ENCODE measurements around the gene NFKBIZ. TPM values are rescaled to one million over a fixed set of nuclear protein-coding genes. Genes with fewer than 3 reads are reported as not detected.

Gene NFKBIZ
- total RNA-seq, 1 donor from 2014 or later = 39.6 TPM

DNA sequence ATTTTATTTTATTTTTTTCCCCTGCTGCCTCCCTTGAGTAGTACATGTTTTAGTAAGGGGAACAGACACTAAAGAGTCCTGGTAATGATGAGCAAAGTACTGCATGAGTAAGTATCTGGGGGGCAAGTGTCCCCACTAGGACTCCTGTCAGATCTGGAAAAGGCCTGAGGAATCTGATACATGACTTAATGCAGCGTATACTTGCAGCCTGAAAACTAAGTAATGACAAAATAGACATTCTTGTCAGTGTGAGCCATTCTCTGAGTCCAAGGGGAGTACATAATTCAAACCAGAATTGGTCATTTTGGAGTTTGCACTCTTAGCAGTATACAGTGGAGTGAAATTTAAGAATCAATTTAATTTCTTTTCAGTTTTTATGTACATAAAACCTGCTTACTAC lies 42.8 kb upstream of the NFKBIZ start:
- no peaks in the 10 kb centered on the region for H3K9me3 ChIP-seq (ENCODE audit: insufficient read depth, low read depth, low read length)
- TF ChIP-seq EZH2 (IDR thresholded peaks at IDR 0.05; ENCODE audit: insufficient read depth, low read length) = no peak
- TF ChIP-seq, protein P1, sequence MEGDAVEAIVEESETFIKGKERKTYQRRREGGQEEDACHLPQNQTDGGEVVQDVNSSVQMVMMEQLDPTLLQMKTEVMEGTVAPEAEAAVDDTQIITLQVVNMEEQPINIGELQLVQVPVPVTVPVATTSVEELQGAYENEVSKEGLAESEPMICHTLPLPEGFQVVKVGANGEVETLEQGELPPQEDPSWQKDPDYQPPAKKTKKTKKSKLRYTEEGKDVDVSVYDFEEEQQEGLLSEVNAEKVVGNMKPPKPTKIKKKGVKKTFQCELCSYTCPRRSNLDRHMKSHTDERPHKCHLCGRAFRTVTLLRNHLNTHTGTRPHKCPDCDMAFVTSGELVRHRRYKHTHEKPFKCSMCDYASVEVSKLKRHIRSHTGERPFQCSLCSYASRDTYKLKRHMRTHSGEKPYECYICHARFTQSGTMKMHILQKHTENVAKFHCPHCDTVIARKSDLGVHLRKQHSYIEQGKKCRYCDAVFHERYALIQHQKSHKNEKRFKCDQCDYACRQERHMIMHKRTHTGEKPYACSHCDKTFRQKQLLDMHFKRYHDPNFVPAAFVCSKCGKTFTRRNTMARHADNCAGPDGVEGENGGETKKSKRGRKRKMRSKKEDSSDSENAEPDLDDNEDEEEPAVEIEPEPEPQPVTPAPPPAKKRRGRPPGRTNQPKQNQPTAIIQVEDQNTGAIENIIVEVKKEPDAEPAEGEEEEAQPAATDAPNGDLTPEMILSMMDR (IDR thresholded peaks at IDR 0.05; ENCODE audit: insufficient read depth, low read depth, low read length) = no peak
- no peak overlapping the region for H3K27ac ChIP-seq (ENCODE audit: low read depth, low read length)
- H3K79me2 ChIP-seq (ENCODE audit: insufficient read depth, low read length) = no peaks in the 10 kb centered on the region
- no peak overlapping the region for H2AFZ ChIP-seq (ENCODE audit: low read depth, low read length)
- peaks cover 2% of the 10 kb centered on the region for H4K20me1 ChIP-seq (ENCODE audit: insufficient read depth, low read length)
- DNase-seq (ENCODE audit: low read depth) = no peak
- Mint-ChIP-seq H3K27me3 (ENCODE audit: low read depth, unreplicated experiment) (no peaks in the 10 kb centered on the region), H3K36me3 (ENCODE audit: low read depth, unreplicated experiment) (peaks cover 4% of the 10 kb centered on the region), H3K27ac (ENCODE audit: unreplicated experiment) (no peak overlapping the region), H3K4me1 (ENCODE audit: low read depth, unreplicated experiment) (no peaks in the 10 kb centered on the region), H3K4me3 (ENCODE audit: unreplicated experiment) (no peak overlapping the region), H3K9me3 (ENCODE audit: unreplicated experiment) (no peaks in the 10 kb centered on the region)
- FAIRE-seq = no peak
- H3K4me3 ChIP-seq (ENCODE audit: insufficient read depth, low read depth, low read length) = no peak overlapping the region
- H3K4me2 ChIP-seq (ENCODE audit: low read length) = no peak overlapping the region
- H3K4me1 ChIP-seq (ENCODE audit: insufficient read depth, low read length) = no peaks in the 10 kb centered on the region
- peaks cover under 1% of the 10 kb centered on the region for H3K36me3 ChIP-seq (ENCODE audit: insufficient read depth, low read length)
- H3K27me3 ChIP-seq (ENCODE audit: insufficient read depth, low read length) = no peaks in the 10 kb centered on the region
- H3K9ac ChIP-seq (ENCODE audit: low read length) = no peak overlapping the region

DNA sequence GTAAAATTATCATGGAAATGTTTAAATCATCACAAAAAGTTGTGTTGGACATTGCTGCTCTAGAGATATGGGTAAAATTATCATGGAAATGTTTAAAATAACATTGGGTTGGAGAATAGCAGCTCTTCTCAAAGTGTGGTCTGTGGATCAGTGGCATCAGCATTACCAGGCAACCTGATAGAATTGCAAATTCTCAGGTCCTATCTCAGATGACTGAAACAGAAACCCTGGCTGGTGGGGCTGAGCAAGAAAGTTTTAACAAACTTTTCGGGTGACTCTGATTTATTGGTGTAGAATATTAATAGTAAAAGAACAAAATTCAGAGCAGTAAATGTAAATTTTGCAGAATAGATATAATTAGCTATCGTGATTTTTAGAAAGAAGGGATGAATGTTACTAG lies 41.4 kb upstream of the NFKBIZ start:
- FAIRE-seq (no peak), DNase-seq (ENCODE audit: low read depth) (no peak)
- no peaks in the 10 kb centered on the region for H3K9me3 ChIP-seq (ENCODE audit: insufficient read depth, low read depth, low read length)
- no peaks in the 10 kb centered on the region for H3K4me1 Mint-ChIP-seq (ENCODE audit: low read depth, unreplicated experiment)
- no peaks in the 10 kb centered on the region for H3K36me3 ChIP-seq (ENCODE audit: insufficient read depth, low read length)
- no peak overlapping the region for H3K4me2 ChIP-seq (ENCODE audit: low read length)
- no peaks in the 10 kb centered on the region for H3K27me3 Mint-ChIP-seq (ENCODE audit: low read depth, unreplicated experiment)
- H3K9me3 Mint-ChIP-seq (ENCODE audit: unreplicated experiment) = no peaks in the 10 kb centered on the region
- no peak overlapping the region for H3K9ac ChIP-seq (ENCODE audit: low read length)
- H3K36me3 Mint-ChIP-seq (ENCODE audit: low read depth, unreplicated experiment) = peaks cover 4% of the 10 kb centered on the region
- H3K27ac ChIP-seq (ENCODE audit: low read depth, low read length) = no peak overlapping the region
- no peaks in the 10 kb centered on the region for H3K79me2 ChIP-seq (ENCODE audit: insufficient read depth, low read length)
- H3K4me1 ChIP-seq (ENCODE audit: insufficient read depth, low read length) = no peaks in the 10 kb centered on the region
- H3K27me3 ChIP-seq (ENCODE audit: insufficient read depth, low read length) = no peaks in the 10 kb centered on the region
- no peak for TF ChIP-seq EZH2 (IDR thresholded peaks at IDR 0.05; ENCODE audit: insufficient read depth, low read length)
- TF ChIP-seq, protein P1 (IDR thresholded peaks at IDR 0.05; ENCODE audit: insufficient read depth, low read depth, low read length) = no peak
- H3K4me3 ChIP-seq (ENCODE audit: insufficient read depth, low read depth, low read length) = no peak overlapping the region
- H2AFZ ChIP-seq (ENCODE audit: low read depth, low read length) = no peak overlapping the region
- H3K4me3 Mint-ChIP-seq (ENCODE audit: unreplicated experiment) = no peak overlapping the region
- H4K20me1 ChIP-seq (ENCODE audit: insufficient read depth, low read length) = peaks cover 2% of the 10 kb centered on the region
- no peak overlapping the region for H3K27ac Mint-ChIP-seq (ENCODE audit: unreplicated experiment)

DNA sequence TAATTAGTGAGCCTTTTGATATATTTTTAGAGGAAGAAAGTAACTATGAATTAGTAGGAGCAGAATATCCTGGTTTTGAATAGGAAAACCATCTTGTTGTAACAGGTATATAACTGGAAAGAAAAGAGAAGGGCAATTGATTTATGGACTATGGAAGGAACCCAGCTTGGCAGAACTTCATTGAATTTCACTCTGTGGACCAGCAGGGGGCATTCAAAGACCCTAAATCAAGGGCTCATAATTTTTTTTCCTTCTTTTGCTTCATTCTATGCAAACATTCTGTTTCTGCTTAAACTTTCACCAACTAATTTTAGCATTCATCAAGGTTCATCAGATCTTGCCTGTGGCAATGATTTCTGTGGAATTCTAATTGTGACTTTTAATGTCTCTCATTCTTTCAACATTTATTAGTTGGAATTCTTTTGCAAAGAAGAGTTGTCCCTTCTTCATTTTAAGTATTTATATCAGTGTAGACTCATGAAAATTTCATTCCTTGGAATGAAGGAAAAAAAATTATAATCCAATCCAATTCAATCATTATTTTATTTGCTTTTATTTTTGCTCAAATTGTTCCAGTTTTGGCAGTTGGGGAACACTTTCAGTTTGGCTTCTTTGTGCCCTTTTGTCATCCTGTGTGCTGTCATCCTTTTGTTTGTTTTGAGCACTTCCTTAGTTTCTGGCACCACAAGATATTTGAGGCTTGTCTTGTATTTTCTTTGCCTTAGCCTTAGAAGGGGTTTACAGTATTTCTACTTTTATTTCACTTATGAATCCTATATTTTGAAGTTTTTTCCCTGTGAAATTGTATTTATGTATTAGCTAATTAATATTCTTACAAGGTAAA lies 39.9 kb upstream of the NFKBIZ start:
- Histone ChIP-seq H3K9me3 (ENCODE audit: insufficient read depth, low read depth, low read length) (no peaks in the 10 kb centered on the region), H3K36me3 (ENCODE audit: insufficient read depth, low read length) (no peaks in the 10 kb centered on the region), H3K9ac (ENCODE audit: low read length) (no peak overlapping the region), H4K20me1 (ENCODE audit: insufficient read depth, low read length) (peaks cover 2% of the 10 kb centered on the region), H3K4me2 (ENCODE audit: low read length) (no peak overlapping the region), H3K27me3 (ENCODE audit: insufficient read depth, low read length) (no peaks in the 10 kb centered on the region), H3K4me1 (ENCODE audit: insufficient read depth, low read length) (no peaks in the 10 kb centered on the region), H2AFZ (ENCODE audit: low read depth, low read length) (no peak overlapping the region), H3K79me2 (ENCODE audit: insufficient read depth, low read length) (no peaks in the 10 kb centered on the region), H3K4me3 (ENCODE audit: insufficient read depth, low read depth, low read length) (no peak overlapping the region), H3K27ac (ENCODE audit: low read depth, low read length) (no peak overlapping the region)
- no peak for DNase-seq (ENCODE audit: low read depth)
- Mint-ChIP-seq H3K4me3 (ENCODE audit: unreplicated experiment) (no peak overlapping the region), H3K36me3 (ENCODE audit: low read depth, unreplicated experiment) (no peaks in the 10 kb centered on the region), H3K9me3 (ENCODE audit: unreplicated experiment) (no peaks in the 10 kb centered on the region), H3K27me3 (ENCODE audit: low read depth, unreplicated experiment) (no peaks in the 10 kb centered on the region), H3K4me1 (ENCODE audit: low read depth, unreplicated experiment) (no peaks in the 10 kb centered on the region), H3K27ac (ENCODE audit: unreplicated experiment) (no peak overlapping the region)
- no peak for TF ChIP-seq EZH2 (IDR thresholded peaks at IDR 0.05; ENCODE audit: insufficient read depth, low read length)
- TF ChIP-seq, protein P1 (IDR thresholded peaks at IDR 0.05; ENCODE audit: insufficient read depth, low read depth, low read length) = peak; percentile 78
- FAIRE-seq = peak; percentile 34

All from astrocyte (in vitro differentiated cells and primary cell).